Activated CD4-positive, alpha-beta T cell treated with anti-CD3 and anti-CD28 coated beads for 36 hours (primary cell): ENCODE measurements around the gene GAREM1. TPM values are rescaled to one million over a fixed set of nuclear protein-coding genes. Genes with fewer than 3 reads are reported as not detected.

Experiments used
- ATAC-seq: fragments of 200-7000 bp; cut with Tn5 transposase; one replicate; pipeline ENCODE4 v1.10.0; 2021; ENCODE audit warnings: mild to moderate bottlenecking, moderate library complexity
- CTCF ChIA-PET: fragments of 350-600 bp; sonication (Branson Sonifier 250); formaldehyde crosslinking; loops from one replicate; lab custom pipeline; 2021; ENCODE audit warnings: antibody characterized with exemption; lab: Charles Lee
- POLR2A ChIA-PET: fragments of 350-600 bp; sonication (Branson Sonifier 250); formaldehyde crosslinking; loops from one replicate; lab custom pipeline; 2021; ENCODE audit warnings: antibody characterized with exemption, inconsistent platforms; lab: Charles Lee
- DNase-seq: peaks from one replicate; pipeline ENCODE4 v3.0.0-alpha.2; 2020
- H3K27ac Mint-ChIP-seq: one replicate; pipeline ENCODE4 v1.8.0; 2021; ENCODE audit warnings: mixed read lengths
- H3K27me3 Mint-ChIP-seq: one replicate; pipeline ENCODE4 v1.8.0; 2021; ENCODE audit warnings: mixed read lengths
- H3K36me3 Mint-ChIP-seq: one replicate; pipeline ENCODE4 v1.8.0; 2021; ENCODE audit warnings: low read depth, mixed read lengths
- H3K4me1 Mint-ChIP-seq: one replicate; pipeline ENCODE4 v1.8.0; 2021; ENCODE audit warnings: mixed read lengths
- H3K4me3 Mint-ChIP-seq: one replicate; pipeline ENCODE4 v1.8.0; 2021; ENCODE audit warnings: mild to moderate bottlenecking, moderate library complexity, mixed read lengths
- H3K9me3 Mint-ChIP-seq: one replicate; pipeline ENCODE4 v1.8.0; 2021; ENCODE audit warnings: low read depth, mixed read lengths
- intact Hi-C, 2 experiments: fragments of 100-400 bp; cut with DNase I in 1 of 2; cut with micrococcal nuclease in 1 of 2; formaldehyde crosslinking; loops; one replicate each; pipeline versions ENCODE4 v1.14.2 to v1.15.1; 2022 to 2024; cut with DNase I, micrococcal nuclease
- total RNA-seq, 2 experiments: library from RNA; stranded (reverse); gene quantifications; one replicate each; pipeline ENCODE4 v1.2.3, GENCODE V29; 2021

GAREM1 gene
- total RNA-seq, 2 experiments from 2014 or later: not detected

DNA sequence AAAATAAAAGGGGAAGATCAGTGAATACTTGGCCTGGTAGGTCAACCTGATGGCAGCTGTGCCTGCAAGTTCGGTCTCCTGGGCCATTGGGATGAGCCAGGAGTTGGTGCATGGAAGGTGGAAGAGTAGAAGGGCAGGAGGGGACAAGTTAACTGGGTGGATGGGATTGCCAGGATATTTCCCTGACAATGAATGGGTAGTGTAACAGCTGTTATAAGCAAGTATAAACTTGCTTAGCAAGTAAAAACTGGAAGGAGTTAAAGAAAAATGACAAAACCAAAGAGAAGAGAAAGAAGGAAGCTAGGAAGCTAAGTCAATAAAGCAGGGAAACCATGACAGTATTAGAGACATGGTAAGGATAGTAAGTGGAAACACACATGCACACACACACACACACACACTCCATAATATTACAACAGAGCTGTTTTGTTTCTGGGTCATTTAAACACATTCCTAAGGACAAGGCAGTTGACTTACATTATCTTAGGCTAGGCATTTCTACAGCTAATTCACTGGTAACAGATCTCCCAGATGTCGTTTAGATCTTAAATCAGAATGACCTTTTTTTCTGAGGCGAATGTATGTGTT is 251.2 kb downstream of the GAREM1 start:
- H3K27ac Mint-ChIP-seq: no peak overlapping the region
- no peak overlapping the region for H3K4me3 Mint-ChIP-seq
- H3K9me3 Mint-ChIP-seq: no peaks in the 10 kb centered on the region
- no peaks in the 10 kb centered on the region for H3K27me3 Mint-ChIP-seq
- ATAC-seq (no peak), DNase-seq (no peak)
- POLR2A ChIA-PET: interaction anchor here (0.5 kb wide), 1 partner anchor 114 kb away, joined by 3 read pairs; no protein-coding TSS in a partner anchor
- no peaks in the 10 kb centered on the region for H3K4me1 Mint-ChIP-seq
- intact Hi-C loops: no loop called here
- H3K36me3 Mint-ChIP-seq: no peaks in the 10 kb centered on the region
- CTCF ChIA-PET: interaction anchor here (1.1 kb wide), 1 partner anchor 26 kb away, joined by 3 read pairs; no protein-coding TSS in a partner anchor

GRCh38 chr18:32216390-32216789 is 254.3 kb downstream of the GAREM1 start:
- H3K9me3 Mint-ChIP-seq: no peaks in the 10 kb centered on the region
- no peaks in the 10 kb centered on the region for H3K27me3 Mint-ChIP-seq
- H3K4me3 Mint-ChIP-seq: no peak overlapping the region
- ChIA-PET CTCF (interaction anchor here (0.7 kb wide), 2 partner anchors 43 to 354 kb away, joined by 3 read pairs; no protein-coding TSS in a partner anchor), POLR2A (no interaction called here)
- intact Hi-C loops: no loop called here
- H3K27ac Mint-ChIP-seq: no peak overlapping the region
- ATAC-seq (no peak), DNase-seq (no peak)
- no peaks in the 10 kb centered on the region for H3K4me1 Mint-ChIP-seq
- H3K36me3 Mint-ChIP-seq: no peaks in the 10 kb centered on the region

- ChIA-PET POLR2A (no interaction called here), CTCF (no interaction called here)
- no peak for DNase-seq
- ATAC-seq: no peak
- H3K36me3 Mint-ChIP-seq: no peaks in the 10 kb centered on the region
- H3K4me3 Mint-ChIP-seq: no peak overlapping the region
- no peaks in the 10 kb centered on the region for H3K27me3 Mint-ChIP-seq
- no peak overlapping the region for H3K27ac Mint-ChIP-seq
- intact Hi-C loops: no loop called here
- no peaks in the 10 kb centered on the region for H3K4me1 Mint-ChIP-seq
- no peaks in the 10 kb centered on the region for H3K9me3 Mint-ChIP-seq
Observed at GRCh38 chr18:32213693-32214092, 257.0 kb downstream of the GAREM1 start.
